Choroid plexus epithelial cell (primary cell): ENCODE measurements around the gene CEP72.

ENCODE experiments used
- DNase-seq: peaks from one replicate; pipeline ENCODE4 v3.0.0-alpha.2; 2010; ENCODE audit warnings: low read depth
- H3K4me3 ChIP-seq: 2 replicates; pipeline ENCODE4 v1.5.1; 2011; ENCODE audit warnings: low read depth, mild to moderate bottlenecking, control low read depth, low read length, moderate library complexity
- TF ChIP-seq, protein P1 (sequence below): conservative IDR thresholded peaks from 2 replicates; pipeline ENCODE4 v1.5.1; 2011; ENCODE audit warnings: low read depth, mild to moderate bottlenecking, control low read depth, inconsistent platforms, low read length, moderate library complexity

CEP72 gene

DNA sequence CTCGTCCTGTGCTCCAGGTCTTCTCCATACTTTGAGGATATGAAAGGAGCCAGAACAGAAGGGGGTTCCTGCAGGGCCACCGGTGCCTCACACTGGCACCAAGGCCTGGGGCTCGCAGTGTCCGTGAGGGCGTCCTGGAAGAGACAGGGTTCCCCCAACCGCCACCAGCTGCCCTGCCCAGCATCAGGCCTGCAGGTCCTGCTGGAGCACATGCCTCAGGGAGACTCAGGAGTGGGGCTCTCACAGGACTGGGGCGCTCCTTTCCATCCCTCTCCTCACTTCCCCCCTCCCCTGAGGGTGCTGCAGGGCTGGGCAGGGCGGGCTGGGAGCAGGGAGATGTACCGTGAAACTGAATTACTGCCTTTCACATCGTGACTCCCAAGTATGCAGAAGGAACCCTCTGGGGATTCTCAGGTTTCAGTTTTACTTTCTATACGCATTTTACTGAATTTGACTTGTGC lies 31.7 kb downstream of the CEP72 start:
- DNase-seq, result peak; percentile 72
- no peak overlapping the region for H3K4me3 ChIP-seq

DNA sequence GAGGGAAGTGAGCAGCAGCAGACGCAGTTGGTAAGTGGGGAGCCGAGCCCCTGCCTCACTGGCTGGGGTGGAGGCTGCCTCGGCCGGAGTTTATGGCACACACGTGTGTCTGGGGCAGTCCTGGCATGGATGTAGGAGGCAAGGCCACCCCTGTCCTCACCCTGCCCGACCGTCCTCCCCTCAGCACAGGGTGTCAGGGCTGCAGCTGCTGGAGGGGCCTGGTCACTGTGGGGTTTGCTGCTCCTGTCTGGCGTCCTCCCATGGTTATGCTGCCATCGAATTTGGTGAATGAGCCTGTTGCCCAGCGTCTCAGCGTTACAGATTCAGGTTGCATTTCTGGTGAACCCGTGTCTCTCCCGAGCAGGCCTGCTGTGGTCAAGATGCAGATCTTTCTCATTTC lies 32.4 kb downstream of the CEP72 start:
- TF ChIP-seq, protein P1, sequence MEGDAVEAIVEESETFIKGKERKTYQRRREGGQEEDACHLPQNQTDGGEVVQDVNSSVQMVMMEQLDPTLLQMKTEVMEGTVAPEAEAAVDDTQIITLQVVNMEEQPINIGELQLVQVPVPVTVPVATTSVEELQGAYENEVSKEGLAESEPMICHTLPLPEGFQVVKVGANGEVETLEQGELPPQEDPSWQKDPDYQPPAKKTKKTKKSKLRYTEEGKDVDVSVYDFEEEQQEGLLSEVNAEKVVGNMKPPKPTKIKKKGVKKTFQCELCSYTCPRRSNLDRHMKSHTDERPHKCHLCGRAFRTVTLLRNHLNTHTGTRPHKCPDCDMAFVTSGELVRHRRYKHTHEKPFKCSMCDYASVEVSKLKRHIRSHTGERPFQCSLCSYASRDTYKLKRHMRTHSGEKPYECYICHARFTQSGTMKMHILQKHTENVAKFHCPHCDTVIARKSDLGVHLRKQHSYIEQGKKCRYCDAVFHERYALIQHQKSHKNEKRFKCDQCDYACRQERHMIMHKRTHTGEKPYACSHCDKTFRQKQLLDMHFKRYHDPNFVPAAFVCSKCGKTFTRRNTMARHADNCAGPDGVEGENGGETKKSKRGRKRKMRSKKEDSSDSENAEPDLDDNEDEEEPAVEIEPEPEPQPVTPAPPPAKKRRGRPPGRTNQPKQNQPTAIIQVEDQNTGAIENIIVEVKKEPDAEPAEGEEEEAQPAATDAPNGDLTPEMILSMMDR, result no peak
- peak overlapping the region; percentile 9 for H3K4me3 ChIP-seq
- no peak for DNase-seq

More for the DNA sequence above, 31.7 kb downstream of the CEP72 start:
- TF ChIP-seq, protein P1, result no peak

DNA sequence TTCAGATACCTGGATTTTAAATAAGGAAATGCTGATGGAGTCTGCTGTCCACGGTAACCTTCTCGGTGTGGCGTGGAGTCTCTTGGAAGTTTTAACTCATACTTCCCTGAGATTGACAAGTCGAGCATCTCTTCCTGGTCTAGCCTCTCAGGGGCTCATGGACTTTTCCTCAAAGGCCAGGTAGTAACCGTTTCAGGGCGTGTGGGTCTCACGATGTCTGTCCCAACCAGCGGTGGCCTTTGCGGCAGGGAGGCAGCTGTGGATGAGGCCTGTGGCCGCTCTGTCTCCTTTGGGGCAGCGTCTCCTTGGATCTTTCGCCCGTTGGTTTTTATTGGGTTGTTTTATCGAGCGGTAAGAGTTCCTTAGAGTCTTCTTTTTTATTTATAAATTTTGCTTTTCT lies 32.8 kb downstream of the CEP72 start:
- no peak for DNase-seq
- no peak overlapping the region for H3K4me3 ChIP-seq
- TF ChIP-seq, protein P1, result no peak

DNA sequence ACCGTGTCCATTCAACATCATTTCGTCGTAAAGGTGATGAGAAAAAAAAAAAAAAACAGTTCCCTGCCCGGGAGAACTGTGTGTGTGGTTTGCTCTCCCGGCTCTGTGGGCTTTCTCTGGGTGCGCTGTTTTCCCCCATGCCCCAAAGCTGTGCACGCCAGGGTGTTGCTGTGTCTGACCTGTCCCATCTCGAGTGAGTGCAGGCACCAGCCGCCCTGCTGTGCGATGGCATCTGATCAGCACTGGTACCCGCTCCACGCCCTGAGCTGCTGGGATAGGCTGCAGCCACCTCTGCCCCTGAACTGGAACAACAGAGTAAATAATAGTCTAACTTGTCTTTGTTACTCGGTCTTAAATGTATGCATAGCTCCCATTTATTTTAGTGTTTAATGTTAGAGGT lies 33.3 kb downstream of the CEP72 start:
- TF ChIP-seq, protein P1, result no peak
- H3K4me3 ChIP-seq, result no peak overlapping the region
- no peak for DNase-seq

DNA sequence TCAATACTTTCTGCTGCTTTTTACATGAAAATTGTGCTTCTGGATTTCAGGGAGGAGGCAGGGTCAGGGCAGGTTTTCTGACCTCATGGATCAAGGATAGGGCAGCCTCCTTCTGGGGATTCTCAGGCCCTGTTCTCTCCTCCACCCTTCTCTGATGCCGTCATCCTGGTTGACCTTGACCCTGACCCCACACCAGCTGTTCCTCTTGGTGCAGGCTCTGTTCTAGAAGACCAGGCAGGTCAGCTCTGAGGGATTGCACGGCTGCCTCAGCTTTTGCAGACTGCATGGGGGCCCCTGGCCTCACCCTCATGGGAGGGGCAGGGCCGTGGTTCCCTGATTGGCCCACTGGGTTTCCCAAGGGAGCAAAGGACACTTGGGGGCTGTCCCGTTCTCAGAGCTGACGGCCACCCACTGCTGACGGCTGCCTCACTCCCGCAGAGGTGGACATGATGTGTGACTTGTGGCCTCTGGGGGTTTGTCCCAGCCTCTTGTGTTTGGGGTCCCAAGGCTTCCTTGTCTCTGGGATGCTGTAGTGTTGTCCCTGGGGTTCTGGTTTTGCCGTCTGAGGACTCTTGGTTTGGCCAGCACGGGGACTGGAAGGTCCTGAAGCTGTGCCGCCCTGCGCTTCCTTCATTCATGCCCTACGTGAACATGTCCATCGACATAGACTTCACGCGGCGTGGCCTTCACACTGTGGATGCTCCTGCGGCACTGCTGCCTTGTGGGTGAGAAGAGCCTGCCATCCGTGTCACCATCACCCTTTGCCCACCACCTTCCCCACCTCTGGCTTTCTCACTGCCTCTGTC lies 34.5 kb downstream of the CEP72 start:
- TF ChIP-seq, protein P1, result no peak
- no peak overlapping the region for H3K4me3 ChIP-seq
- no peak for DNase-seq

DNA sequence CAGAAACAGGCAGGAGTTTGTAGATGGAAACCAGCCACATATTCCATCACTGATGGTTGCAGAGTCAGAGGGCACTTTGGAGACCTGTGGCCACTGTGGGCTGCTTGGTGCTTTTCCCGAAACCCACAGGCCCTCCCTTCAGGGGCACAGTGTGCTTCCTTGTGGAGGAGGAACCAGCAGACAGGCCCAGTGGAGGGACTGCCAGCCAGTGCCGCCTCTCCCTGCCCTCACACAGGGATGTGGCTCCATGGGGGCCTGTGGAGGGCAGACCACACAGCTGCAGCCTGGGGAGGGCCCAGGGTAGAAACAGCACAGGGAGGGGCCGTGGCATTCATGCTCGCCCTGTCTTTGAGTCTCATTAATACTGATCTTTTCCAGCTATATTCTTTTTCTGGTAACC lies 35.2 kb downstream of the CEP72 start:
- no peak overlapping the region for H3K4me3 ChIP-seq
- no peak for DNase-seq
- TF ChIP-seq, protein P1, result no peak

DNA sequence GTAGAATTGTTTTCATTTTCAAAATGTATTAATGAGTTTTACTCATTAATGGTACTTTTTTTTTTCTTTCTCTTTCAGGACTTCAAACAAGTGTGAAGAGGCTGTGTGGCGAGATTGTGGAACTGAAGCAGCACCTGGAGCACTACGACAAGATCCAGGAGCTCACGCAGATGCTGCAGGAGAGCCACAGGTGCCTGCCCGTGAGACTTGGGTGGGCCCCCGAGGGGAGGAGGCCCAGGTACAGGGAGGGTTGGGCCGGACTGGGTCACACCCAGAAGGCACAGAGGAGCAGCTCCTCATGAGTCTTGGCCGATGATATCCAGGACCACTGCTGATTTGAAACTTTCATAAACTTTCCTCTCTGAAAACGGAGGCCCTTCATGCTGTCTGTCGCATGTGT lies 35.6 kb downstream of the CEP72 start:
- TF ChIP-seq, protein P1, result no peak
- DNase-seq, result no peak
- H3K4me3 ChIP-seq, result no peak overlapping the region
